Measurements from ENCODE around the gene RASSF3.

- TF ChIP-seq CTCF (IDR thresholded peaks at IDR 0.05) (no peak), POLR2A (IDR thresholded peaks at IDR 0.05) (no peak)
Measured at GRCh38 chr12:64578566-64578965, 31.7 kb upstream of the RASSF3 start.

Data from body of pancreas (tissue), 4 donors.